WTC11 (cell line): ENCODE data around the gene AGBL4. TPM values are rescaled to one million over a fixed set of nuclear protein-coding genes. Genes with fewer than 3 reads are reported as not detected.

Experiments
- ATAC-seq: fragments of 200-7000 bp; cut with Tn5 transposase; 2 replicates; pipeline ENCODE4 v1.10.0; 2021; ENCODE audit warnings: mild to moderate bottlenecking, moderate library complexity
- CTCF ChIA-PET: fragments of 300-600 bp; sonication (Branson Sonifier 250); formaldehyde crosslinking; loops from one replicate; lab custom pipeline; 2021; ENCODE audit warnings: antibody characterized with exemption; lab: Charles Lee
- POLR2A ChIA-PET: fragments of 350-600 bp; sonication (Branson Sonifier 250); formaldehyde crosslinking; loops from one replicate; lab custom pipeline; 2021; ENCODE audit warnings: antibody characterized with exemption; lab: Charles Lee
- DNase-seq: peaks from one replicate; pipeline ENCODE4 v3.0.0; 2021; ENCODE audit warnings: low spot score
- H3K27ac Mint-ChIP-seq: 2 replicates; pipeline ENCODE4 v1.8.0; 2021; ENCODE audit warnings: mixed read lengths
- H3K27me3 Mint-ChIP-seq: 2 replicates; pipeline ENCODE4 v1.8.0; 2021; ENCODE audit warnings: low read depth, mild to moderate bottlenecking, moderate library complexity, mixed read lengths
- H3K36me3 Mint-ChIP-seq: 2 replicates; pipeline ENCODE4 v1.8.0; 2021; ENCODE audit warnings: mixed read lengths
- H3K4me1 Mint-ChIP-seq: 2 replicates; pipeline ENCODE4 v1.8.0; 2022; ENCODE audit warnings: mixed read lengths
- H3K4me3 Mint-ChIP-seq: 2 replicates; pipeline ENCODE4 v1.8.0; 2021; ENCODE audit warnings: mild to moderate bottlenecking, moderate library complexity, mixed read lengths
- H3K9me3 Mint-ChIP-seq: 2 replicates; pipeline ENCODE4 v1.8.0; 2021; ENCODE audit warnings: mixed read lengths
- ATF1 ChIP-seq: sonication (generic); formaldehyde crosslinking; IDR thresholded peaks from 2 replicates; pipeline ENCODE4 v1.8.1; 2023; ENCODE audit warnings: mild to moderate bottlenecking, moderate library complexity, missing genetic modification reagents
- CREM ChIP-seq: sonication (generic); formaldehyde crosslinking; IDR thresholded peaks from 2 replicates; pipeline ENCODE4 v1.8.1; 2022; ENCODE audit warnings: mild to moderate bottlenecking, missing genetic modification reagents, moderate library complexity
- FOXK1 ChIP-seq: sonication (generic); formaldehyde crosslinking; IDR thresholded peaks from 2 replicates; pipeline ENCODE4 v1.8.0; 2022; ENCODE audit warnings: mild to moderate bottlenecking, moderate library complexity, missing genetic modification reagents
- GRHL2 ChIP-seq: fragments of 250-450 bp; sonication (Bioruptor Pico); IDR thresholded peaks from 2 replicates; pipeline ENCODE4 v1.8.0; 2022; ENCODE audit warnings: mild to moderate bottlenecking, moderate library complexity; ENCODE audit not compliant: insufficient replicate concordance, severe bottlenecking
- NFATC4 ChIP-seq: fragments of 250-450 bp; sonication (Bioruptor Pico); IDR thresholded peaks from 2 replicates; pipeline ENCODE4 v1.9.0; 2021; ENCODE audit warnings: mild to moderate bottlenecking
- NFYB ChIP-seq: sonication (generic); formaldehyde crosslinking; conservative IDR thresholded peaks from 2 replicates; pipeline ENCODE4 v1.8.0; 2022; ENCODE audit warnings: low read depth, missing genetic modification reagents
- ZNF138 ChIP-seq: sonication (generic); formaldehyde crosslinking; conservative IDR thresholded peaks from 2 replicates; pipeline ENCODE4 v1.8.1; 2022; ENCODE audit warnings: mild to moderate bottlenecking, moderate library complexity, missing genetic modification reagents
- ZNF263 ChIP-seq: sonication (generic); formaldehyde crosslinking; IDR thresholded peaks from 2 replicates; pipeline ENCODE4 v1.8.1; 2022; ENCODE audit warnings: low read depth, mild to moderate bottlenecking, moderate library complexity, missing genetic modification reagents
- ZNF416 ChIP-seq: fragments of 250-450 bp; sonication (Bioruptor Pico); IDR thresholded peaks from 2 replicates; pipeline ENCODE4 v1.9.0; 2021; ENCODE audit warnings: mild to moderate bottlenecking, inconsistent platforms
- total RNA-seq: library from RNA; stranded (reverse); gene quantifications from 3 replicates; pipeline ENCODE4 v1.2.3, GENCODE V29; 2021
- TF ChIP-seq, protein P1 (sequence below): sonication (generic); formaldehyde crosslinking; IDR thresholded peaks from 2 replicates; pipeline ENCODE4 v1.8.1; 2023; ENCODE audit warnings: mild to moderate bottlenecking, missing genetic modification reagents
- TF ChIP-seq, protein P2 (sequence below): sonication (generic); formaldehyde crosslinking; IDR thresholded peaks from 2 replicates; pipeline ENCODE4 v1.8.0; 2022; ENCODE audit warnings: mild to moderate bottlenecking, missing genetic modification reagents
- TF ChIP-seq, protein P3 (sequence below): fragments of 250-450 bp; sonication (Bioruptor Pico); IDR thresholded peaks from 2 replicates; pipeline ENCODE4 v2.1.2; 2022; ENCODE audit warnings: mild to moderate bottlenecking, moderate library complexity
- TF ChIP-seq, protein P4 (sequence below): sonication (generic); formaldehyde crosslinking; IDR thresholded peaks from 2 replicates; pipeline ENCODE4 v1.8.0; 2023; ENCODE audit warnings: missing genetic modification reagents, mild to moderate bottlenecking, borderline replicate concordance
- TF ChIP-seq, protein P5 (sequence below): sonication (generic); formaldehyde crosslinking; IDR thresholded peaks from 2 replicates; pipeline ENCODE4 v1.8.1; 2023; ENCODE audit warnings: mild to moderate bottlenecking, missing genetic modification reagents, moderate library complexity

AGBL4 gene
- total RNA-seq, 1 experiment from 2014 or later, result 0.87 TPM

DNA sequence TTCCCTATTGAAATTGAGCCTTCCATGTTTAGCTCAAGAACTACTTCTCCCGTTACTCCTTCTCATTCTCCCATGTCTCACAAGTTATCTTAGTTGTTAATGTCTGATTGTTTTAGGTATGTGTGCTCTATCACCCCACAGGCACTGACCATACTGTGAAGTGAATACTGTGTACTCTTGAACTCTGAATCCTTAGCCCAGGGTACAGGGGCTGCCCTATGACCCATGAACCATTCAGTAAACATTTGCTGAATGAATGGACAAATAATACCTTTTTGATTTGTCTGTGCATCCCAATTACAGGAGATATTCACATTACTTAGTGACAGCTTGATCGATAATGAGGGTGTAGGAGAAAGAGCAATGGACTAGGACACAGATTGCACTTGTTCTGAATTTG lies 1077.7 kb downstream of the AGBL4 start (continued):
- TF ChIP-seq FOXK1 (no peak), ZNF138 (CRISPR knock-in tag) (no peak), NFATC4 (no peak), ATF1 (no peak), ZNF263 (CRISPR knock-in tag) (no peak), CREM (CRISPR knock-in tag) (no peak), ZNF416 (no peak), GRHL2 (no peak)
- TF ChIP-seq, protein P1, sequence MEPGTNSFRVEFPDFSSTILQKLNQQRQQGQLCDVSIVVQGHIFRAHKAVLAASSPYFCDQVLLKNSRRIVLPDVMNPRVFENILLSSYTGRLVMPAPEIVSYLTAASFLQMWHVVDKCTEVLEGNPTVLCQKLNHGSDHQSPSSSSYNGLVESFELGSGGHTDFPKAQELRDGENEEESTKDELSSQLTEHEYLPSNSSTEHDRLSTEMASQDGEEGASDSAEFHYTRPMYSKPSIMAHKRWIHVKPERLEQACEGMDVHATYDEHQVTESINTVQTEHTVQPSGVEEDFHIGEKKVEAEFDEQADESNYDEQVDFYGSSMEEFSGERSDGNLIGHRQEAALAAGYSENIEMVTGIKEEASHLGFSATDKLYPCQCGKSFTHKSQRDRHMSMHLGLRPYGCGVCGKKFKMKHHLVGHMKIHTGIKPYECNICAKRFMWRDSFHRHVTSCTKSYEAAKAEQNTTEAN (CRISPR knock-in tag), result no peak
- TF ChIP-seq, protein P2, sequence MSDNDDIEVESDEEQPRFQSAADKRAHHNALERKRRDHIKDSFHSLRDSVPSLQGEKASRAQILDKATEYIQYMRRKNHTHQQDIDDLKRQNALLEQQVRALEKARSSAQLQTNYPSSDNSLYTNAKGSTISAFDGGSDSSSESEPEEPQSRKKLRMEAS, result no peak
- TF ChIP-seq, protein P3, sequence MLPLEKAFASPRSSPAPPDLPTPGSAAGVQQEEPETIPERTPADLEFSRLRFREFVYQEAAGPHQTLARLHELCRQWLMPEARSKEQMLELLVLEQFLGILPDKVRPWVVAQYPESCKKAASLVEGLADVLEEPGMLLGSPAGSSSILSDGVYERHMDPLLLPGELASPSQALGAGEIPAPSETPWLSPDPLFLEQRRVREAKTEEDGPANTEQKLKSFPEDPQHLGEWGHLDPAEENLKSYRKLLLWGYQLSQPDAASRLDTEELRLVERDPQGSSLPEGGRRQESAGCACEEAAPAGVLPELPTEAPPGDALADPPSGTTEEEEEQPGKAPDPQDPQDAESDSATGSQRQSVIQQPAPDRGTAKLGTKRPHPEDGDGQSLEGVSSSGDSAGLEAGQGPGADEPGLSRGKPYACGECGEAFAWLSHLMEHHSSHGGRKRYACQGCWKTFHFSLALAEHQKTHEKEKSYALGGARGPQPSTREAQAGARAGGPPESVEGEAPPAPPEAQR (CRISPR knock-in tag), result no peak
- TF ChIP-seq, protein P4, sequence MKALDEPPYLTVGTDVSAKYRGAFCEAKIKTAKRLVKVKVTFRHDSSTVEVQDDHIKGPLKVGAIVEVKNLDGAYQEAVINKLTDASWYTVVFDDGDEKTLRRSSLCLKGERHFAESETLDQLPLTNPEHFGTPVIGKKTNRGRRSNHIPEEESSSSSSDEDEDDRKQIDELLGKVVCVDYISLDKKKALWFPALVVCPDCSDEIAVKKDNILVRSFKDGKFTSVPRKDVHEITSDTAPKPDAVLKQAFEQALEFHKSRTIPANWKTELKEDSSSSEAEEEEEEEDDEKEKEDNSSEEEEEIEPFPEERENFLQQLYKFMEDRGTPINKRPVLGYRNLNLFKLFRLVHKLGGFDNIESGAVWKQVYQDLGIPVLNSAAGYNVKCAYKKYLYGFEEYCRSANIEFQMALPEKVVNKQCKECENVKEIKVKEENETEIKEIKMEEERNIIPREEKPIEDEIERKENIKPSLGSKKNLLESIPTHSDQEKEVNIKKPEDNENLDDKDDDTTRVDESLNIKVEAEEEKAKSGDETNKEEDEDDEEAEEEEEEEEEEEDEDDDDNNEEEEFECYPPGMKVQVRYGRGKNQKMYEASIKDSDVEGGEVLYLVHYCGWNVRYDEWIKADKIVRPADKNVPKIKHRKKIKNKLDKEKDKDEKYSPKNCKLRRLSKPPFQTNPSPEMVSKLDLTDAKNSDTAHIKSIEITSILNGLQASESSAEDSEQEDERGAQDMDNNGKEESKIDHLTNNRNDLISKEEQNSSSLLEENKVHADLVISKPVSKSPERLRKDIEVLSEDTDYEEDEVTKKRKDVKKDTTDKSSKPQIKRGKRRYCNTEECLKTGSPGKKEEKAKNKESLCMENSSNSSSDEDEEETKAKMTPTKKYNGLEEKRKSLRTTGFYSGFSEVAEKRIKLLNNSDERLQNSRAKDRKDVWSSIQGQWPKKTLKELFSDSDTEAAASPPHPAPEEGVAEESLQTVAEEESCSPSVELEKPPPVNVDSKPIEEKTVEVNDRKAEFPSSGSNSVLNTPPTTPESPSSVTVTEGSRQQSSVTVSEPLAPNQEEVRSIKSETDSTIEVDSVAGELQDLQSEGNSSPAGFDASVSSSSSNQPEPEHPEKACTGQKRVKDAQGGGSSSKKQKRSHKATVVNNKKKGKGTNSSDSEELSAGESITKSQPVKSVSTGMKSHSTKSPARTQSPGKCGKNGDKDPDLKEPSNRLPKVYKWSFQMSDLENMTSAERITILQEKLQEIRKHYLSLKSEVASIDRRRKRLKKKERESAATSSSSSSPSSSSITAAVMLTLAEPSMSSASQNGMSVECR (CRISPR knock-in tag), result no peak

DNA sequence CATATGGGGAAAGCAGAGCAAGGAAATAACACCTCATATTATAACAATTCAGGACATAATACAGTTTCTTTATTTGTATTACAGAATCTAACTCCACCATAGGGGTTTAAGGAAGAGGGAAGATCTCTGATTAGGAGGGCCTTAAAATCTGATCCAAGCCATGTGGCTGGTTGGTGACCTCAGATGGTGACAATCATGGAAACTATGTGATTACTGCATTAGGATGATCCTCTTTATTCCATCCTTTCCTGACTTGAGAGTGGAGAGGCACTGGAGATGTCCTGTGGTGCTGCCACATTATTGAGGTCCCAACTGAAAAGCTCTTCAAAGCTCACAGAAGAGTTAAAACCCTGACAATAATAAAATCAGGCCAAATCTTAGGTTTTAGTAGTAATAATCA lies 1078.9 kb downstream of the AGBL4 start:
- no peak for ATAC-seq
- POLR2A ChIA-PET, result no interaction called here
- CTCF ChIA-PET, result no interaction called here
- Mint-ChIP-seq H3K9me3 (no peaks in the 10 kb centered on the region), H3K4me1 (peaks cover 5% of the 10 kb centered on the region), H3K27me3 (no peaks in the 10 kb centered on the region)
- TF ChIP-seq NFYB, result no peak
- TF ChIP-seq, all 79 proteins: peak for 0
- H3K27ac Mint-ChIP-seq, result no peak overlapping the region
- DNase-seq, result no peak
- H3K4me3 Mint-ChIP-seq, result no peak overlapping the region
- no peaks in the 10 kb centered on the region for H3K36me3 Mint-ChIP-seq

DNA sequence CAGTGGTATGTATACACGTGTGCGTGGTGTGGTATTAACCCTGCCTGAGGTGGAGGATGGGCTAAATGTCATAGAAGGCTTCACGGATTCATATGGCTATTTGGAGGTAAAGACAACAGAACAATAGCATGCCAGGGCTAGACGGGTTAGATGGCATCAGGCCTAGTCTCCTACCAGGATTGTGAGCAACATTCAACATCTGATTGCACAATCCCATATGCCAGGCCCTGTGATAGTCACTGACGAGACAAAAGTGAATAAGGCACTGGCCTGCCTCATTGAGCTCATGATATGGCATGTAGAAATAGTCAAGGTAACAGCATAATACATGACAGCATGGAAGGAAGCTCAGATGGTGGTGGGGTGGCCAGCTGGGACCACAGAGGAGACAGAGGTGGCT lies 1079.9 kb downstream of the AGBL4 start:
- H3K4me1 Mint-ChIP-seq, result peaks cover 5% of the 10 kb centered on the region
- CTCF ChIA-PET, result interaction anchor here (1.0 kb wide), 1 partner anchor 708 kb away, joined by 3 read pairs; no protein-coding TSS in a partner anchor
- no peak for DNase-seq
- H3K36me3 Mint-ChIP-seq, result no peaks in the 10 kb centered on the region
- H3K27me3 Mint-ChIP-seq, result no peaks in the 10 kb centered on the region
- TF ChIP-seq, protein P5, sequence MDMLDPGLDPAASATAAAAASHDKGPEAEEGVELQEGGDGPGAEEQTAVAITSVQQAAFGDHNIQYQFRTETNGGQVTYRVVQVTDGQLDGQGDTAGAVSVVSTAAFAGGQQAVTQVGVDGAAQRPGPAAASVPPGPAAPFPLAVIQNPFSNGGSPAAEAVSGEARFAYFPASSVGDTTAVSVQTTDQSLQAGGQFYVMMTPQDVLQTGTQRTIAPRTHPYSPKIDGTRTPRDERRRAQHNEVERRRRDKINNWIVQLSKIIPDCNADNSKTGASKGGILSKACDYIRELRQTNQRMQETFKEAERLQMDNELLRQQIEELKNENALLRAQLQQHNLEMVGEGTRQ (CRISPR knock-in tag), result no peak
- no peak overlapping the region for H3K4me3 Mint-ChIP-seq
- no peak for ATAC-seq
- no peaks in the 10 kb centered on the region for H3K9me3 Mint-ChIP-seq
- H3K27ac Mint-ChIP-seq, result no peak overlapping the region
- POLR2A ChIA-PET, result no interaction called here
